Fibroblast of gingiva (primary cell): ENCODE measurements around the gene XXYLT1.
"Not testable (repeated sequence)": the region's sequence is repeated elsewhere in the genome, so short reads cannot be mapped to it uniquely, and the experiment has no call there.

Experiments used
- DNase-seq: peaks from one replicate; pipeline ENCODE4 v3.0.0-alpha.2; 2011; ENCODE audit warnings: low read depth

Gene XXYLT1

DNA sequence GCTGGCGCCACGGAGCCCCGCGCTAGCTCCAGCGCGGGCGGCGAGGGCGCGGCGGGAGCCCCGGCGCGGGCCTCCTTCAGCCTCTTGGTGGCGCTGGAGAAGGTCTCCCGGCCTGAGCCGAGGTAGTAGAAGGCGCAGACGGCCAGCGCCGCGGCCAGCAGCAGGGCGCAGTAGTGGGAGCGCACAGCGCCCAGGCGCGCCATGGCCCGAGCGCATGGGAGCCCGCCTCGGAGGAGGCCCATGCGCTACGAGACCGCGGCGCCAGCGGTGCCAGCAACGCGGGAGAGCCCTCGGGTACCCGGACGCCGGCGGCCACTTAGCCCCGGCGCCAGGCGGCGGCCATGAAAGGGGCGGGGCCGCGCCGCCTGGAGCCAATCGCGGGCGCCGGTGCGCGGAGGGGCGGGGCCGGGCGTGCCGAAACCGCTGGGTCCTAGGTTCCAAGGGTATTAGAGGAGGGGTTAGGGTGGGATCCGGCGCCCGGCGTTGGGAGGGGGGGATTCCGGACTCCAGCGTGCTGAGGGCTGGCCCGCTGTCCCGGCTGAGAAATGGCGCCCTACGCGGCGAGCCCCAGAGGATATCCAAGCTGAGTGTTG lies at the start of gene XXYLT1:
Gene XXYLT1 (minus strand): TSS at position 343 of the 593 bp plus-strand sequence. CDS start 101 bp downstream, at position 242.
- DNase-seq: peak; percentile 84

DNA sequence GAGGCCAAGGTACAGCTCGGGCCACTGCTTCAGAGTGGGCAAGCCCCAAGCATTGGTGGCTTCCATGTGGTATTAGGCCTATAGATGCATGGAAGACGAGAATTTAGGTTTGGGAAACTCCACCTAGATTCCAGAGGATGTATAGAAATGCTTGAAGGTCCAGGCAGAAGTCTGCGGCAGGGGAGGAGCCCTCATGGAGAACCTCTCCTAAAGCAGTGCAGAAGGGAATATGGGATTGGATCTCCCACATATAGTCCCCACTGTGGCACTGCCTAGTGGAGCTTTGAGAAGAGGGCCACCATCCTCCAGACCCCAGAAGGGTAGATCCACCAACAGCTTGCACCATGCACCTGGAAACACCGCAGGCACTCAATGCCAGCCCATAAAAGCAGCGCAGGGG lies 48.1 kb upstream of the XXYLT1 start:
- DNase-seq: no peak

DNA sequence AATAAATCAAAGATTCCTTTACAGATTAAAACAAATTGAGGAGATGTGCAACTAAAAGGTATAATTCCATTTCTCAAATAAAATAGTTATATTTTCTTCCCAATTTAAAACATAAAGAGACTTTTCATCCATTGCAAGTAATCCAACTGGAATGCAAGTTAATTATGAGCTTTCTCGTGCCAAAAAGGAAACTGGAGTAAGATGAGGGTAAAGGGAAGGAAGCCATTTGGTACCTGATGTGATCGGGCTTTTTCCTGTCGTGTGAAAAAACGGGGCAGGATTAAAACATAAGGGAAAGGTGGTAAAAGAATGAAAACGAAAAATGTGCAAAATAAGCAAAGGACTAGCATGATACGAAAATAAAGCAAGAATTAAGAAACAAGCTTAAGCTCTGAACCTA lies 41.8 kb upstream of the XXYLT1 start:
- no peak for DNase-seq

DNA sequence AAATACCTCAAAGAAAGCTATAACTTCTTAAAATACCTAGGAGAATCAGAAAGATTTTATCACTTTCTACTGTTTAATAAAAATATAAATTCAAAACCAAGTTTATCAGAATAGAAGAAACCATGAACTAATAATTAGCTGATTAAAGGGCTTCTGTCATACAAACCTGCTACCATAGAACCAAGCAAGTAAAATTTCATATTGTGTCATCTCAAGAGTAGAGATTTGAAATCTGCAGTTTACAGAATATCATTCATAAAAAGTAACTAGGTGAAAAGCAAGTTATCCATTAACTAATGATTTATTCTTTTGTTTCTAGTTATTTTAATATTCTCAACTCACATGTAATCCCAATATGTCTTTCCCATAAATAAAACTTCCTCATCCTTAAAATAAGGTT lies 36.8 kb upstream of the XXYLT1 start:
- no peak for DNase-seq

GRCh38 chr3:195306369-195306768 lies 35.4 kb upstream of the XXYLT1 start:
- DNase-seq: no peak

GRCh38 chr3:195302431-195302830 lies 31.5 kb upstream of the XXYLT1 start:
- DNase-seq: no peak

- no peak for DNase-seq
Measured at GRCh38 chr3:195297446-195297845, 26.5 kb upstream of the XXYLT1 start.

DNA sequence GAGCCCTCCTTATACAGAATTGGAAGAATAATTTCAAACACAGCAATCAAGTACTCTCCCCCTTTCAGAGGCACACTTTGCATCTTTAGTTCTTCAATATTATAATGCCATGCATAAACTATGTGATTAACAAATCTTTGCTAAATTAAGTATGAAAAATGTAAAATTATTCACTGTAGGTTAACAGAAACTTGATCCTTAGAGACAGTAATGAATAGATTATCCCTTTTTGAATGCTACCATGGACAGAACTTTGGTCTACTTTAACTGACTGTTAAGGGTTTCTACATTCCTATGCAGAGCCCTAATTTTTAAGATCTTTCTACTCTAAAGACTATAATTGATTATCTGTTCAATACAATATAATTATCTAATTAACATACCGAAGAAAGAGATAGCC lies 25.7 kb upstream of the XXYLT1 start:
- no peak for DNase-seq

- DNase-seq: no peak
Measured at GRCh38 chr3:195291121-195291520, 20.2 kb upstream of the XXYLT1 start.

DNA sequence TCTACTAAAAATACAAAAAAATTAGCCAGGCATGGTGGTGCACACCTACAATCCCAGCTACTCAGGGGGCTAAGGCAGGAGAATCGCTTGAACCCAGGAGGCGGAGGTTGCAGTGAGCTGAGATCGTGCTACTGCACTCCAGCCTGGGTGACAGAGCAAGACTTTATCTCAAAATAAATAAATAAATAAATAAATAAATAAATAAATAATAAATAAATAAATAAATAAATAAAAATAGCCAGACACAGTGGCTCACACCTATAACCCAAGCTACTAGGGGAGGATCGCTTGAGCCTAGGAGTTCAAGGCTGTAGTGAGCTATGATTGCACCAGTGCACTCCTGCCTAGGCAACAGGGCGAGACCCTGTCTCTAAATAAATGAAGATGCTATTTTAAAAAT lies 19.7 kb upstream of the XXYLT1 start:
- not testable (repeated sequence) for DNase-seq

DNA sequence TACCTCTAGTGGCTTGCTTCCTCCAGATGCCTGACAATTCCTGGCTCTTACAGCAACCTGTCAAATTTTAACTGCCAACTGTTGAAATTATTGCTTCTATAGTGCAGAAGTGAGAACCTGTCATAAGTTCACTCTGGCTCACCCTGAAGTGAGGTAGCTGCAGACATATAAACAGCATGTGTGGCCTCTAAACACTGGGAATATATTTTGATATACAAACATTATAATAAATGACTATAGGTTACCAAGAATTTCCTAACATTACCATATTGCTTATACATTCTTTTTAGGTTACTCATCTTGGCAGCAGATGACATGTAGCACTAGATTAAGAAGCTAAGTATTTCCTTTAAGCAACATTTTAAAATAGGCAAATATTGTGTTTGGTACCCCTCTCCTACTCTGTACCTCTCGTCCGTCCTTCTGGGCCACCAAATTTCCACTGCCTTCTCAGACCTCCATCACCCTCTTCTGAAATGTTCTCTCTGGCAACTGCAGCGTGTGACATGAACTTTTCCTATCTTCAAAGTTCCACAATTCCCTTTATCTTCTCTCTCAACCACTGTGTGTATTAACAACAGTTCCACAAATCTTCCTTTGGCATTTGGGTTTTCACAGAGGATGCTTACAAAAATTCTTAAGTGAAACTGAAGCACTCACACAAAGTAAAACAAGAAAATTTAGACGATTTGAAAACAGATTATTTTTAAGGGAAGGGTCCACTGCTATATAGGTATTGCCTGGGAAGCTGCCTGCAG lies 15.3 kb upstream of the XXYLT1 start:
- peak; percentile 49 for DNase-seq

GRCh38 chr3:195285372-195285771 lies 14.4 kb upstream of the XXYLT1 start:
- no peak for DNase-seq

GRCh38 chr3:195284842-195285241 lies 13.9 kb upstream of the XXYLT1 start:
- DNase-seq: no peak

- no peak for DNase-seq
Measured at GRCh38 chr3:195282961-195283360, 12.0 kb upstream of the XXYLT1 start.

DNA sequence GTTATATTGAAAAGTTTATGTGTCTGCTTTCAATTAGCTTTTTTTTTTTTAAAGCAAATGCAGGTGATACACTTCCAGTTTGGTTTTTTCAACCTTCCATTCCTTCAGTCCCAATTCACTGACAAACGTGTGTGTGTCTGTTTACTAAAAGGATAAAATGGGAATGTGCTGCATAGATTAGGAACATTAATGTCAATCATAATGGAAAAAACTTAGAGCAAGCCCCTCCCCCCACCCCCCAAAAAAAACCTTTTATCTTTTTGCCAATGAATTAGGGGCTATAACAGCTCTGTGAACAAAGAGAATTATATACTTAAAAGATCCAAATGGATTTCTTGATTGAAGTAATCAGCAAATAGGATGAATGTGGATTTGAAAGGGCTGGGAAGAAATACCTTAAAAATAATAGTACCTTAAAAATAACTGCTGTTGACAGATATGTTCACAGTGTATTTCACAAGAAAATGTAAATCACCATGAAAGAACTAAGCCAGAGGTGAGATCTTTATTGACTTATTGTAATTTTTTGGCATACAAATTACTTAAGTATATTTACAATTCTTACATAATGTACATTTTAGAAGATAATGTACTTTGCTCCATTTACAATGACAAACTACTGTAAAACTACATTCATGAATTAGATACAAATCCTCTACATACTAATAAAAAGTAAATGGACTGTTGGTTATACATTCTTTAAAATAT lies 3.5 kb upstream of the XXYLT1 start:
- DNase-seq: no peak

- DNase-seq: peak; percentile 86
Measured at GRCh38 chr3:195271410-195272243, 668 bp upstream of the XXYLT1 start.

DNA sequence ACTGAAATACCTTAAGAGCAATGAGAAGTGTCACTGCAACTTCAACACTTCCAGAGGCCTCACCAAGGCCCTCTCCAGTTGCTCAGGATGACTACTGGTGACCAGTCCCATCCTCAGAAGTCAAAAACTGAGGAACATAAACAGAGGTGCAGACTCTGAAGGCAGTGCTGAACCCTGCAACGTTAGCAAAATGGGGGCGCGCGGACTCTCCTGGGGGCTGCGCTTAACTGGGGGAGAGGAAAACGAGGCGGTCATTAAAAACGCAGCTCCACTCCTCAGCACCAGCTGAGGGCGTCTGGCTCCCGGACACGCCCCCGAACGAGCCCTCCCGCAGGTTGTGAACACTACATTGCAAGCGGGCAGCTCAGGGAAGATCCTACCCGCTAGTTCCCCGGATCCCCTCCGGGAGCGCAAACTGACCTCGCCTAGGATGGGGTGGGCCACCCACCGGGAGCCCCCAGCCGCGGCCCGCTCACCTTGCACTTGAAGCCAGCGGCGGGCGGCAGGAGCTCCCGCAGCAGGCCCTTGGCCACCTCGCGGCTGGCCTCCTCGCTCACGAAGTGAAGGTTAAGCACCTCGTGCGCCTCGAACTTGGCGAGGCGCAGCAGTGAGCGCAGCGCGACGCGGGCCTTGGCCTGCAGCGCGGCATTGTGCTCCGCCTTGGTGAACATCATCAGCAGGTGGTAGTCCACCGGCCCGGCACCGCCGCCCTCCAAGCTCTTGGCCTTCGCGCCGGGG lies 711 bp downstream of the XXYLT1 start:
- DNase-seq: peak; percentile 39

DNA sequence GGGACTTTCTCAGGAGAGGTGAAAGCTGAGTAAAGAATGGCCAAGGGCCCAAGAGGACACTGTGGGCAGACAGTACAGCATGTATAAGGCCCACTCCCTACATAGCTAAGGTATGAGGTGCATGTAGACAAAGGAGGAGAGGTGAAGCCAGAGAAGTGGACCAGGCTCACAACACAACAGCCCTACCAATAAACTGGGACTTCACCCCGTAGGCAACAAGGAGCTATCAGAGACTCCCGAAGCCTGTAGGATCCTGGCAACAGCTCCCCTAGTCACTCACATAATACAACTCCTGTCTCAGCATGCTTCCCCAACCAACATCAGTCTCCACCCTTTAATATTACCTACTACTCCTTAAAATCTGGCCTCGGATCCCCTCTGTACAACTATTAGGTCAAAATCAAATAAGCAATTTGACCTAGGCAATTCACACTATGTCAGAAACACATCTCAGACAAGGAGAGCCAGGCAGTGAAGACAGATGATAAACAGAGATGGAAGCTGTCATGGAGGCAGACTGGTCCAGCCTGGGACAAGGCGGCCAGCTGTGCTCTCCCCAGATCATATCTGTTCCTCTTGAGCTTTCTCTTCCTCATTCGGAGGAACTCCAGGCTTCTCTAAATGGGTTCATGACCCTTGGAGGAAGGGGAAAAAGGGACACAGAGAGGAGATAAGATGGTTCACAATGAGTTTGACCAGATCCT lies 1.4 kb downstream of the XXYLT1 start:
- no peak for DNase-seq

DNA sequence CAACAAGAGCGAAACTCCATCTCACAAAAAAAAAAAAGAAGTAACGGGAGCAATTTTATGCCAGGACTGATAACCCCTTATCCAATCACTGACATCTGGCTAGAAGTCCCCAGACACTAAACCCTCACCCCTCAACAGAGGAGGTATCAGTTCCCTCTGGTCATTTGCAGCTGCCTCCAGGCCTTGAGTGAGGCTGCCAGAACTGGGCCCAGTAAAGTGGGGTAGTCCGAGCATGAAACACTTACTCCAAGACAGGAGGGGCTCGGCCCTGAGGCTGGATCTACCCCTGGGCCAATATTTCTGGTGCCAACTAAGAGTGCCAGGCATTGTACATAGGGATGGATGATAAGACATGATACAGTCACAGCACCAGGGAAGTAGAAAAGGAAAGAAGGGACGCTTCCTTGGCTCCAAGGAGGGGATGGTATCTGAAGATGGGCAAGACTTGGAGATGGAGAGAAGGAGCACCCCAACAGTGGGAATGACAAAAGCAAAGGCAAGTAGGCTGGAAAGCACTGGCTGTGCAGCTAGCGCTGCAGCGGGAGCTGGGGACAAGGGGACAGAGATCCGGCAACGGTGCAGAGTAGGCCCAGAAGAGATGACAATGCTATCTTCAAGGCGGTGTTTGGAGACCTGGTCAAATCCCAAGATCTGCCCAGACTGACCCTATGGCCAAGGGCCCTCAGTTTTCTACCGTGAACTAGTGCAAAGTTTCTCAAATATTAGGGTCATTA lies 2.2 kb downstream of the XXYLT1 start:
- no peak for DNase-seq

DNA sequence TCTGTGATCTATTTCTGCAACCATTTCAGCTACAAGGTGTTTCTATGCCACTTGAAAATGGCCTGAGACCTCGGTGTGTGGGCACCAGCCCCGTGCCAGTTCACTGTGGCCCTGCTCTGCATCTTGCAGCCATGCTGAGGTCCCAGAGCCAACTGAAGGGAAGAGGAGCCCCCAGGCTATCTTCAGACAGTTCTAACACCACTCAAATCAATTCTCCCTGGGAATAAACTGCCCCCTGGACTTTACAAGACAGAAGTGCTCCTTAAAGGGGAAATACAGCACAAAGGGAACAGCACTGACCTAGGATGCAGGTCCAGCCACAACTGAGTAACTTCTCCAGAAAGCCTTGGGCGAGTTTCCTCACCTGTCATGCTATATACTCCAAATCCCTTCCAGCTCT lies 3.9 kb downstream of the XXYLT1 start:
- DNase-seq: no peak
